Transverse colon (tissue), 4 donors: ENCODE results near the gene UBE2G1. TPM values are rescaled to one million over a fixed set of nuclear protein-coding genes. Genes with fewer than 3 reads are reported as not detected.

Experiments
- DNase-seq: peaks from one replicate; pipeline ENCODE4 v3.0.0-alpha.2; 2019
- H3K27ac ChIP-seq, 4 donors: fragments of 200-600 bp; sonication (generic); 2 replicates each; pipeline ENCODE4 v1.5.1; 2016 to 2018; ENCODE audit warnings: inconsistent platforms in 4 of 4
- H3K27me3 ChIP-seq: fragments of 200-600 bp; sonication (generic); 2 replicates; pipeline ENCODE4 v1.5.1; 2017; ENCODE audit warnings: inconsistent platforms
- H3K36me3 ChIP-seq, 4 donors: fragments of 200-600 bp; sonication (generic); 2 replicates each; pipeline ENCODE4 v1.5.1; 2017 to 2019; ENCODE audit warnings: inconsistent platforms in 4 of 4
- H3K4me1 ChIP-seq, 4 donors: fragments of 200-600 bp; sonication (generic); 2 replicates each; pipeline ENCODE4 v1.5.1; 2017 to 2020; ENCODE audit warnings: inconsistent platforms in 4 of 4
- H3K4me3 ChIP-seq, 4 donors: fragments of 200-600 bp; sonication (generic); 1 replicate in 1 of 4; 2 replicates in 3 of 4; pipeline versions ENCODE4 v1.5.1 to v1.6.1; 2017 to 2019; ENCODE audit warnings: inconsistent platforms in 4 of 4
- H3K9me3 ChIP-seq, 2 donors: fragments of 200-600 bp; sonication (generic); 2 replicates each; pipeline ENCODE4 v1.5.1; 2017 to 2019; ENCODE audit warnings: inconsistent platforms in 2 of 2
- EP300 ChIP-seq: sonication (generic); formaldehyde crosslinking; IDR thresholded peaks from one replicate; pipeline ENCODE4 v1.6.1; 2017; ENCODE audit warnings: antibody characterized with exemption, low read depth
- POLR2A ChIP-seq: fragments of 450-650 bp; IDR thresholded peaks from one replicate; pipeline ENCODE4 v1.6.1; 2016; ENCODE audit warnings: antibody characterized with exemption, mild to moderate bottlenecking, moderate library complexity
- POLR2AphosphoS5 ChIP-seq, 3 donors: sonication (generic); formaldehyde crosslinking; IDR thresholded peaks; one replicate each; pipeline ENCODE4 v1.6.1; 2016; ENCODE audit warnings: antibody characterized with exemption in 3 of 3
- WGBS, 2 donors: methylation state at CpG; one replicate each; pipeline ENCODE4 v1.1.5; 2018; ENCODE audit warnings: low coverage in 1 of 2; 5-methylcytosine and 5-hydroxymethylcytosine counted together
- in situ Hi-C, 4 donors: fragments of 200-750 bp; cut with MboI; loops; one replicate each; pipeline versions ENCODE4 v1.15.0 to v1.15.1; 2017; ENCODE audit warnings: low sequenced_read_pairs in 3 of 4, low pct_ligation_motif_present in 1 of 4, low pct_unique_long_range_greater_than_20kb in 1 of 4
- intact Hi-C: fragments of 100-400 bp; cut with DNase I; formaldehyde crosslinking; loops from one replicate; pipeline ENCODE4 v1.15.1; 2023; ENCODE audit warnings: low total_unique reads
- total RNA-seq, 4 donors: library from RNA; depleted of rRNA; stranded (reverse); fragments of >200 nt; gene quantifications; one replicate each; pipeline ENCODE4 v1.1.0, GENCODE V29; 2016
- TF ChIP-seq, protein P1 (sequence below), 5 experiments: fragments of 200-600 bp in 3 of 5; fragments of 450-650 bp in 2 of 5; sonication (generic) in 3 of 5; IDR thresholded peaks; 1 replicate in 2 of 5; 2 replicates in 3 of 5; pipeline ENCODE4 v1.5.1; 2016 to 2017; ENCODE audit warnings: antibody characterized with exemption in 5 of 5, inconsistent platforms in 3 of 5, mild to moderate bottlenecking in 2 of 5, moderate library complexity in 1 of 5

The UBE2G1 gene
- total RNA-seq, 4 donors from 2014 or later, result 41.6 to 104 (median 53.0) TPM

DNA sequence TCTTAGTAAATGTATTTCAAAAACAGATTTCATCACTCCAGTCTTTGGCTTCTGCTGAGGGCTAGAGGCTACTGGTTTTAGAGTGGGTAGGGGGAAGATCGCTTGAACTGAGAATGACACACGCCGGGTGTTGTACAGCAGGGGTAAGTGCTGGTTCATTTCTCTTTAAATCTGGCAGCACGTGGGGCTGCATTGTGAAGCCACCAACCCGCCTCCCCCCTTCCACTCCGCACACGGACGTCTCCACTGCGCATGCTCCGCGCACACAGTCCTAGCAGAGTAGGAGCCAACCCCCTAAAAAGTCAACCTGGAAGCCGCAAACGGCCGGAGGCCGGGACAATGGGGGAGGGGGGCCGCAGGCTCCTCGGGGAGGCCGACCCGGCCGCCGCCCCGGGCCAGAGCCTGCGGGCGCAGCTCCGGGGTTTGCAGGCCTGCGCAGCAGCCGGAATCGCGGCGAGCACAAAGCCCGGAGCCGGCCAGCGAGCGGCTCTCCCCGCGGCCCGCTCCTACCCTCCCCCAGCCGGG, 1.3 kb downstream of the UBE2G1 start:
- 1% methylated on average over 19 of the region's 38 CpGs; no CpG with 5 or more reads in 1 of the 2 donors for WGBS, 2 donors
- Histone ChIP-seq H3K27me3 (no peaks in the 10 kb centered on the region), H3K9me3 (no peaks in the 10 kb centered on the region), H3K27ac (peak overlapping the region; percentile 96 to 99 (median 98)), H3K4me3 (peak overlapping the region; percentile 85 to 99 (median 96)), H3K36me3 (no peaks in the 10 kb centered on the region), H3K4me1 (peaks cover 1 to 46% (median 17%) of the 10 kb centered on the region in 4 donors)
- in situ Hi-C loops (no loop called here), intact Hi-C loops (loop anchor here (5.0 kb wide), 1 partner anchor 148 kb away; no protein-coding TSS in a partner anchor)
- TF ChIP-seq, protein P1, sequence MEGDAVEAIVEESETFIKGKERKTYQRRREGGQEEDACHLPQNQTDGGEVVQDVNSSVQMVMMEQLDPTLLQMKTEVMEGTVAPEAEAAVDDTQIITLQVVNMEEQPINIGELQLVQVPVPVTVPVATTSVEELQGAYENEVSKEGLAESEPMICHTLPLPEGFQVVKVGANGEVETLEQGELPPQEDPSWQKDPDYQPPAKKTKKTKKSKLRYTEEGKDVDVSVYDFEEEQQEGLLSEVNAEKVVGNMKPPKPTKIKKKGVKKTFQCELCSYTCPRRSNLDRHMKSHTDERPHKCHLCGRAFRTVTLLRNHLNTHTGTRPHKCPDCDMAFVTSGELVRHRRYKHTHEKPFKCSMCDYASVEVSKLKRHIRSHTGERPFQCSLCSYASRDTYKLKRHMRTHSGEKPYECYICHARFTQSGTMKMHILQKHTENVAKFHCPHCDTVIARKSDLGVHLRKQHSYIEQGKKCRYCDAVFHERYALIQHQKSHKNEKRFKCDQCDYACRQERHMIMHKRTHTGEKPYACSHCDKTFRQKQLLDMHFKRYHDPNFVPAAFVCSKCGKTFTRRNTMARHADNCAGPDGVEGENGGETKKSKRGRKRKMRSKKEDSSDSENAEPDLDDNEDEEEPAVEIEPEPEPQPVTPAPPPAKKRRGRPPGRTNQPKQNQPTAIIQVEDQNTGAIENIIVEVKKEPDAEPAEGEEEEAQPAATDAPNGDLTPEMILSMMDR (IDR thresholded peaks at IDR 0.05), result no peak
- peak; percentile 70 for TF ChIP-seq POLR2A
- no peak for TF ChIP-seq EP300
- peak; percentile 62 to 67 (median 65) for TF ChIP-seq POLR2AphosphoS5 (IDR thresholded peaks at IDR 0.05)
- DNase-seq, result peak; percentile 92

DNA sequence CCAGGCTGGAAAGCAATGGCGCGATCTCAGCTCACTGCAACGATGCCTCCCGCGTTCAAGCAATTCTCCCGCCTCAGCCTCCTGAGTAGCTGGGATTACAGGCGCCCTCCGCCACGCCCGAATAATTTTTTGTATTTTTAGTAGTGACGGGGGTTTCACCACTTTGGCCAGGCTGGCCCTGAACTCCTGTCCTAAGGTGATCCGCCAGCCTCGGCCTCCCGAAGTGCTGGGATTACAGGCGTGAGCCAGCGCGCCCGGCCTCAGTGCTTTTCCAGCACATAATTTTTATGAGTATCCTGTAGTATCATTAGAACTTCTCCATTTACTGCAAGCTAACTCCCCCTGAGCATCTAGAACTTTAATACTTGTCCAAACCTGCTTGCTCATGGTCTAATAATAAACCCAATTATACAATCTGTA, 1.8 kb downstream of the UBE2G1 start:
- intact Hi-C loops, result loop anchor here (5.0 kb wide), 1 partner anchor 147 kb away; no protein-coding TSS in a partner anchor
- in situ Hi-C loops, result no loop called here
- Histone ChIP-seq H3K4me1 (peaks cover 4 to 49% (median 18%) of the 10 kb centered on the region in 4 donors), H3K4me3 (peak overlapping the region in 3 of 4 donors; percentile 96 to 99 (median 96)), H3K27ac (peak overlapping the region; percentile 96 to 99 (median 98)), H3K36me3 (no peaks in the 10 kb centered on the region), H3K27me3 (no peaks in the 10 kb centered on the region), H3K9me3 (no peaks in the 10 kb centered on the region)
- 55 to 71% methylated on average over 3 to 18 of the region's 18 CpGs for WGBS, 2 donors
- TF ChIP-seq, protein P1 (IDR thresholded peaks at IDR 0.05), result no peak
- TF ChIP-seq POLR2A (no peak), EP300 (no peak), POLR2AphosphoS5 (IDR thresholded peaks at IDR 0.05) (no peak)
- DNase-seq, result no peak

DNA sequence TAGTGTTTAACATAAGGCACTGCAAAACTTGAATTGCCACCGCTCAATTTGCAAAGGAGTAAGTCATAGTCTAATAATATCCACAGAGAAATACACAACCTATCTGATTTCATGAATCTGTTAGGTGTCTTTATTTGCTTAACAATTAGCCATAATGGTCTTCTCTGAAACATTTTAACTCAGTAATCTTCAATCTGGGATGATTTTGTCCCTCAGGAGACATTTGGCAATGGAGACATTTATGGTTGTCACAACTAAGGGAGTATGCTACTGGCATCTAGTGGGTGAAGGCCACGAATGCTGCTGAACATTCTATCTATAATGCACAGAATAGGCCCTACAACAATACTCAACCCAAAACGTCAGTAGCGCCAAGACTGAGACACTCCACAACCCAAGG, 4.3 kb downstream of the UBE2G1 start:
- Histone ChIP-seq H3K9me3 (no peaks in the 10 kb centered on the region), H3K36me3 (no peaks in the 10 kb centered on the region), H3K4me1 (peaks cover 4 to 68% (median 22%) of the 10 kb centered on the region in 4 donors), H3K27me3 (no peaks in the 10 kb centered on the region), H3K27ac (peak overlapping the region in 2 of 4 donors; percentile 13 to 19), H3K4me3 (no peak overlapping the region)
- TF ChIP-seq, protein P1 (IDR thresholded peaks at IDR 0.05), result no peak
- TF ChIP-seq POLR2AphosphoS5 (IDR thresholded peaks at IDR 0.05) (no peak), EP300 (no peak)
- WGBS, 2 donors, result 62 to 89% methylated on average over 3 to 4 of the region's 4 CpGs
- no peak for DNase-seq
- in situ Hi-C loops, result no loop called here
- intact Hi-C loops, result no loop called here

DNA sequence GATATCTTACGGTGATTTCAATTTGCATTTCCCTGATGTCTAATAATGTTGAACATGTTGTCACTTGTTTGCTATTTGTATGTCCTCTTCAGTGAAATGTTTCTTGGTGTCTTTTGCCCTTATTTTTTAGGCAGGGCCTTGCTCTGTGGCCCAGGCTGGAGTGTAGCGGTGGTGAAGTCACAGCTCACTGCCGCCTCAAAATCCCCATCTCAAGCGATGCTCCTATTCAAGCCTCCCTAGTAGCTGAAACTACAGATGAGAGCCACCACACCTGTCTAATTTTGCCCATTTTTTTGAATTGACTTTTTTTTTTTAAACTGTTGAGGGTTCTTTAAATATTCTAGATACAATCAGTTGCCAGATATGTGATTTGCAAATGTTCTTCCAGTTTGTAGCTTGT, 8.3 kb downstream of the UBE2G1 start:
- H3K9me3 ChIP-seq, result no peaks in the 10 kb centered on the region
- H3K36me3 ChIP-seq, result no peaks in the 10 kb centered on the region
- no peak overlapping the region for H3K4me3 ChIP-seq
- TF ChIP-seq EP300 (no peak), POLR2A (no peak), POLR2AphosphoS5 (IDR thresholded peaks at IDR 0.05) (no peak)
- TF ChIP-seq, protein P1 (IDR thresholded peaks at IDR 0.05), result no peak
- in situ Hi-C loops (no loop called here), intact Hi-C loops (no loop called here)
- H3K27ac ChIP-seq, result no peak overlapping the region
- peaks cover 9 to 77% (median 24%) of the 10 kb centered on the region in 4 donors for H3K4me1 ChIP-seq
- no peak for DNase-seq
- 94 to 96% methylated on average over 3 to 4 of the region's 4 CpGs for WGBS, 2 donors
- H3K27me3 ChIP-seq, result no peaks in the 10 kb centered on the region
